ENCODE data around the gene TNFRSF13B.

GRCh38 chr17:16943032-16943352, 28.9 kb downstream of the TNFRSF13B start:
- TF ChIP-seq, protein P1, sequence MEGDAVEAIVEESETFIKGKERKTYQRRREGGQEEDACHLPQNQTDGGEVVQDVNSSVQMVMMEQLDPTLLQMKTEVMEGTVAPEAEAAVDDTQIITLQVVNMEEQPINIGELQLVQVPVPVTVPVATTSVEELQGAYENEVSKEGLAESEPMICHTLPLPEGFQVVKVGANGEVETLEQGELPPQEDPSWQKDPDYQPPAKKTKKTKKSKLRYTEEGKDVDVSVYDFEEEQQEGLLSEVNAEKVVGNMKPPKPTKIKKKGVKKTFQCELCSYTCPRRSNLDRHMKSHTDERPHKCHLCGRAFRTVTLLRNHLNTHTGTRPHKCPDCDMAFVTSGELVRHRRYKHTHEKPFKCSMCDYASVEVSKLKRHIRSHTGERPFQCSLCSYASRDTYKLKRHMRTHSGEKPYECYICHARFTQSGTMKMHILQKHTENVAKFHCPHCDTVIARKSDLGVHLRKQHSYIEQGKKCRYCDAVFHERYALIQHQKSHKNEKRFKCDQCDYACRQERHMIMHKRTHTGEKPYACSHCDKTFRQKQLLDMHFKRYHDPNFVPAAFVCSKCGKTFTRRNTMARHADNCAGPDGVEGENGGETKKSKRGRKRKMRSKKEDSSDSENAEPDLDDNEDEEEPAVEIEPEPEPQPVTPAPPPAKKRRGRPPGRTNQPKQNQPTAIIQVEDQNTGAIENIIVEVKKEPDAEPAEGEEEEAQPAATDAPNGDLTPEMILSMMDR (conservative IDR thresholded peaks at IDR 0.05 in 1 of 2, IDR thresholded peaks at IDR 0.05 in 1 of 2; ENCODE audit: low read depth in 1 of 2, low read length in 2 of 2) = no peak
- TF ChIP-seq EZH2 (IDR thresholded peaks at IDR 0.05; ENCODE audit: low read length, missing control alignments) = no peak
